Measurements from ENCODE around the gene SH3BGRL3.

Gene SH3BGRL3

GRCh38 chr1:26278303-26278702, 1.6 kb upstream of the SH3BGRL3 start:
- no peak for DNase-seq

DNA sequence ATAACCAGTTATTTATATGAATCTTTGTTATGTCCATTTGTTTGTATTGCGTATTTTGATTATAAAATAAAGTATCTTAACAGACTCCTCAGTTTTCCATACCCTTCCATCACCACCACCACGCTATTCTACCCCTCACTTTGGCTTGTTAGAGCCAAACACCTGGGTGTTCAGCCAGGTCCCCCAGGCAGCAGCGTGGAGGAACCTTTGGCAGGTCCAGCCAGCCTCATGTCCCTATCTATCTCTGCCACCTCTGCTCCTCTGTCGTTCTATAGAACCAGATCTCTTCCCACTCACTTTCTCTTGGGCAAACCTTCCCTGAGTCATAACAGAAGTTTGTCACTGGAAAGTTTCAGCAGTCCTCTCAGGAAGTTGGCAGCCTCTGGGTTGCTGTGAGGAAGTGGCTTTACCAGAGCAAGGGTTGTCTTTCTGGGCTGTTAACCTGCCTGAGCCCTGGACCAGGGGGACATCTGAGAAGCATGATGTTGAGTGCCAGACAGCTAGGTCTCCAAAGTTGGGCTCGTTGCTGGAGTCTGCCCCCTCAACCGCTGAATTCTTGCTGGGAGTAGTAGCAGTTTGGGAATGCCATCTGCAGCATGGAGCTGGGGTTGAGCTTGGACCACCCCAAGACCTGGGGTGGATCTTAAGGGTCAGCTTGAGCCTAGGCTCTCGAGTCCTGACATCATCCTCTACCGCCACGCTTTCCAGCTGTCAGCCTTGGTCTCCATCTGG, 996 bp upstream of the SH3BGRL3 start:
- no peak for DNase-seq

DNA sequence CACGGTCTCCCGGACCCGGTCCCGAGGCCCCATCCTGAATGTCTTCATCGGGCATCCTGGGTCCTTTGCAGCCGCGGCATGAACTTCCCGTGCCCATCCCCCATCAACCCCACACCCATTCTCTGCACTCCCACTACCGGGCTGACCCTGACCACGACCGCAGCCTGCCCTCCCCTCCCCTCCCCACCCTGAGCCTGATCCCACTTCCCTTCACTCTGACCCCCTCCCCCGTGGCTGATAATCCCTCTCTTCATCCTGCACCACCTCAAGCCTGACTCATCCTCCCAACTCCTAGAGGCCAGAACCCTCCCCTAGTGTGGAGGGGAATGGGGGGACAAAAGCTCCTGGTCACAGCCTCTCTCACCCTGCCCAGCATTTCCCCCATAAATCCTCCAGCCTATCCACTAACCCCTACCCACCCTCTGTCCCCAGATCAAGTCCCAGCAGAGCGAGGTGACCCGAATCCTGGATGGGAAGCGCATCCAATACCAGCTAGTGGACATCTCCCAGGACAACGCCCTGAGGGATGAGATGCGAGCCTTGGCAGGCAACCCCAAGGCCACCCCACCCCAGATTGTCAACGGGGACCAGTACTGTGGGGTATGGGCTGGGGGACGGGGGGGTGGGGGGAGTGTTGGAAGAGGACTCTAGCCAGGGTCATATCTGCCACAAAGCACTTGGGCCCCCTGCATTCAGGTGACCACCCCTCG, 602 bp downstream of the SH3BGRL3 start:
- no peak for DNase-seq

- DNase-seq: no peak
These were observed 1.4 kb downstream of the SH3BGRL3 start for GRCh38 chr1:26281091-26281958.

DNA sequence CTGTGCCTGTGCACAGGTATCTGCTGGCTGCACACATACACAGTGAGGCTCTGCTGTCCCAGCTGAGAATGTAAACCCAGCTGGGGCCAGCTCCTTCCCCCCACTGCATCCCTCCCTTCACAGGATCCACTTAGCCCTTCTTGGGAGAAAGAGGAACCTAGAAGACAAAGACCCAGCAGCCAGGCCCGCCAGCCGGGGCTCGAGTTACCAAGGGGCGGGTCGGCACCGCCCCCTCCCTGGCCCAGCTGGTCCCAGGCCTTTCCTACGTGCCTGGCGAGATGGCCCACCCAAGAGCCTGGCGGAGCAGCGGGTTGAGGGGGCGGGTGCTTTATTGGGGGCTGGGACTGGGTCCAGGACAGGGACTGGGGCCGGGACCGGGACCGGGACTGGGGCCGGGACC, 2.1 kb downstream of the SH3BGRL3 start:
- peak; percentile 68 for DNase-seq

GRCh38 chr1:26282401-26282918, 2.6 kb downstream of the SH3BGRL3 start:
- no peak for DNase-seq

- no peak for DNase-seq
These were observed 3.5 kb downstream of the SH3BGRL3 start for GRCh38 chr1:26283279-26283853.

DNA sequence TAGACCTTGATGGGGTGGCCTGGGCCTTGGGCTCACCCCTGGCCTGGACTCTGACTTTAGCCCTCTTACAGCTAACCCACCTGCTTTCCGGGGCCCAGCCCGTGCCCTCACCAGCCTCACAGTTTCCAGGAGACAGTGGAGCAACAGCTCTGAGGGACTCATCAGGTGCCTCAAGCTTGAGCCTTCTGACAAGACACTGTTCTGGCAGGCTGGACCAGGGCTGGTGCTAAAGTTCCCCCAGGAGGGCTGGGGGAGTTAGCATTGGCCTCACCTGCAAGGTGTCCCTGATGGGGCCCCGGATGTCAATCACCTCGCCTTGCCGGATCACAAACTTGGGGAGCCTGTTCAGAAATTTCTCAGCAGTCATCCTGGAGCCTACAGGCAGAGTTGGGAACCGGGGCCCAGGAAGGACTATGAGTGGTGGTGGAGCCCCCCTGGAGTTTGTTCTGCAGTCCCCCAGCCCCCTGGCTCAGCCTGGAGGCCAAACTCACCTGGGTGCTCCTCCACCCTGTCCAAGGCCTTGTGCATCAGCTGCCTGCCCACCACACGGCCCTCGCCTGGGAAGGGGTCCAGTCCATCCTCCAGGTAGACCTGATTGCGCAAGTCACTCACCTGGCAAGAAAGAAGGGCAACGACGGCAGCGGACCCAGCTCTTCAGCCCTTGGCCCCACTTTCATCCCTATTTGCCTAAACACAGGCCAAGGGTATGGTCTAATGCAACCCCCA, 4.1 kb downstream of the SH3BGRL3 start:
- no peak for DNase-seq

DNA sequence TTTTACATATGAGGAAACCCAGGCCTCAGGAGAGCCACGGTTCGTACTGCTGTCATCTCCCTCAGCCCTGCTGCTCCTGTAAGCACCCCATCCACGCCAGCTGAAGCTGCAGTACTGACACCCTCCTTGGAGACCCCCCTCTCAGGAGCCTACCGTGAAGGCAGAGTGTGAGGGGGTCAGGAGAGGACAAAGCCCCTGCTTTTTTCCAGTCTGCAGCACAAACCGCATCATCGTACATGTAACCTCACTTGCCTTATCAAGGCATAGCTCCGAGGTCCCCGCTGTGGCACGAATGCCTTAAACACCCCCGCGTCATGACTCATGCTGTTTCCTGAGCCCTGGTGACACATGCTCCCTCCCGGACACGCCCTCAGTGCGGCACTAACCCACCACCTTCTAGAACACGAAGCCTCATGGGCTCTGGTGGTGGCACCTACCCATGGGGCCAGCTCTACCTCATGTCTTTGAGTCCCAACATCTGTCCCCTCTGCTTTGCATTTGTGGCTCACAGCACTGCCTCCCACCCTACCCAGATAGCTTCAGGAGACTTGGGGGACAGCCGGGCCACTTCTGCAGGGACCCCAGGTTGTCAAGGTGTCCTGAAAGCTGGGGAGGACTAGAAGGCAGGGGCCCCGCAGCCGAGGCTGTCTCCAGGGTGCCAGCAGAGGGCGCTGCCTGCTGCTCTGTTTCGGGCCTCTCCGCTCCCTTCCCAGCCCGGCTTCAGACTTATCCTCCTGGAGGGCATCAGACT, 4.9 kb downstream of the SH3BGRL3 start:
- DNase-seq: peak; percentile 72

DNA sequence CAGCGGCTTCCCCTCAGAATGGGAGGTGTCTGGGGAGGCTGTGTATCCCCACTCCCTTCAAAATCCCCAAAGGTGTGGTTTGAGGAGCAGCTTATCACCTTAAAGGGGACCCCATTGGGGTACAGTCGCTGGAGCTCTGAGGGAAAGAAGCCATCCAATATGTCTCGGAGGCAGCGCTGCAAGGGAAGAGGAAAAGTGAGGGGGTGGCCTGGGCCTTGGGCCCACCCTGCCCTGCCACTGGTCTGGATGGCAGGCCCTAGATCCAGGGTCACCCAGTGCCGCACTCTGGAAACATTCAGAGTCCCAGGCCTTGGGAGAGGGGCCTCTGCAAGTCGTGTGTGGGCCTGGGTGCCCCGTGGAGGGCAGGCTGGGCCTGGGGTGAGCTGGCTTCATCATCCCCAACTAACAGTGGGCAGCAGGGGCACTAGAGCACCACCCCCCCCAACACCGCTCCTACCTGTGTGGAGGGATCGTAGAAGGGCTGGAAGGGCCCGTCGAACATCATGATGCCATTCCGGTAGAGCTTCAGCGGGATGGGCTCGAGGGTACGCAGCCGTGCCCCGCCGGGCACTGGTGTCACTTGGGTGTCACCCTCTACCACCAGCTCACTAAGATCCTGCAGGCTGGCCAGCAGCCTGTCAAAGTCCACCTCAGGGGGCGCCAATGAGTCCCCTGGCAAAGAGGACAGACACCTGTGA, 5.6 kb downstream of the SH3BGRL3 start:
- no peak for DNase-seq

- no peak for DNase-seq
These were observed 6.2 kb downstream of the SH3BGRL3 start for GRCh38 chr1:26286064-26286416.

- peak; percentile 55 for DNase-seq
These were observed 7.3 kb downstream of the SH3BGRL3 start for GRCh38 chr1:26287033-26287711.

- no peak for DNase-seq
These were observed 7.9 kb downstream of the SH3BGRL3 start for GRCh38 chr1:26287811-26288210.

- no peak for DNase-seq
These were observed 8.5 kb downstream of the SH3BGRL3 start for GRCh38 chr1:26288311-26288941.

- peak; percentile 46 for DNase-seq
These were observed 9.5 kb downstream of the SH3BGRL3 start for GRCh38 chr1:26289158-26290059.

- DNase-seq: no peak
These were observed 10.4 kb downstream of the SH3BGRL3 start for GRCh38 chr1:26290122-26290881.

DNA sequence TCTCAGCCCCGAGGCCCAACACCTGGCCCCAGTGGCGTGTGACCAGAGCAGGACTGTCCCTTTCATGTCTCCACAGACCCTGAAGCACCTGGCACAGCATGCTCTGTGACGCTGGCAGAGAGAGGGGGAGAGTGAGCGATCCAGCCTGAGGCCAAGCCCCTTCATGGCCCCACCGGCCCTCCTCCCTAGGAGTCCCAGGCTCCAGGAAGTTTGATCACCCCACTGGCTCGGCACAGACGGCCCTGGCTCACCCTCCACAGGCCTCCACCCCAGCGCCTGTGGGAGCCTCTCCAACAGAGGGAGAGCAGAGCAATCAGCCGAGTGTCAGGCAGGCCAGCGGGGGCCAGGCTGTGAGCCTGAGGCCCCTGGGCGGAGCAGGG, 11.0 kb downstream of the SH3BGRL3 start:
- no peak for DNase-seq

GRCh38 chr1:26291433-26291832, 11.5 kb downstream of the SH3BGRL3 start:
- no peak for DNase-seq

Measured in retina (tissue), 1 donor.